GM18870 (cell line): ENCODE results near the gene COL6A3.

Experiments
- ATAC-seq: cut with Tn5 transposase; IDR thresholded peaks from one replicate; pipeline ENCODE4 v1.9.1; 2021; ENCODE audit warnings: moderate library complexity; ENCODE audit not compliant: unreplicated experiment

The COL6A3 gene, protein sequence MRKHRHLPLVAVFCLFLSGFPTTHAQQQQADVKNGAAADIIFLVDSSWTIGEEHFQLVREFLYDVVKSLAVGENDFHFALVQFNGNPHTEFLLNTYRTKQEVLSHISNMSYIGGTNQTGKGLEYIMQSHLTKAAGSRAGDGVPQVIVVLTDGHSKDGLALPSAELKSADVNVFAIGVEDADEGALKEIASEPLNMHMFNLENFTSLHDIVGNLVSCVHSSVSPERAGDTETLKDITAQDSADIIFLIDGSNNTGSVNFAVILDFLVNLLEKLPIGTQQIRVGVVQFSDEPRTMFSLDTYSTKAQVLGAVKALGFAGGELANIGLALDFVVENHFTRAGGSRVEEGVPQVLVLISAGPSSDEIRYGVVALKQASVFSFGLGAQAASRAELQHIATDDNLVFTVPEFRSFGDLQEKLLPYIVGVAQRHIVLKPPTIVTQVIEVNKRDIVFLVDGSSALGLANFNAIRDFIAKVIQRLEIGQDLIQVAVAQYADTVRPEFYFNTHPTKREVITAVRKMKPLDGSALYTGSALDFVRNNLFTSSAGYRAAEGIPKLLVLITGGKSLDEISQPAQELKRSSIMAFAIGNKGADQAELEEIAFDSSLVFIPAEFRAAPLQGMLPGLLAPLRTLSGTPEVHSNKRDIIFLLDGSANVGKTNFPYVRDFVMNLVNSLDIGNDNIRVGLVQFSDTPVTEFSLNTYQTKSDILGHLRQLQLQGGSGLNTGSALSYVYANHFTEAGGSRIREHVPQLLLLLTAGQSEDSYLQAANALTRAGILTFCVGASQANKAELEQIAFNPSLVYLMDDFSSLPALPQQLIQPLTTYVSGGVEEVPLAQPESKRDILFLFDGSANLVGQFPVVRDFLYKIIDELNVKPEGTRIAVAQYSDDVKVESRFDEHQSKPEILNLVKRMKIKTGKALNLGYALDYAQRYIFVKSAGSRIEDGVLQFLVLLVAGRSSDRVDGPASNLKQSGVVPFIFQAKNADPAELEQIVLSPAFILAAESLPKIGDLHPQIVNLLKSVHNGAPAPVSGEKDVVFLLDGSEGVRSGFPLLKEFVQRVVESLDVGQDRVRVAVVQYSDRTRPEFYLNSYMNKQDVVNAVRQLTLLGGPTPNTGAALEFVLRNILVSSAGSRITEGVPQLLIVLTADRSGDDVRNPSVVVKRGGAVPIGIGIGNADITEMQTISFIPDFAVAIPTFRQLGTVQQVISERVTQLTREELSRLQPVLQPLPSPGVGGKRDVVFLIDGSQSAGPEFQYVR (N-terminal part only)

DNA sequence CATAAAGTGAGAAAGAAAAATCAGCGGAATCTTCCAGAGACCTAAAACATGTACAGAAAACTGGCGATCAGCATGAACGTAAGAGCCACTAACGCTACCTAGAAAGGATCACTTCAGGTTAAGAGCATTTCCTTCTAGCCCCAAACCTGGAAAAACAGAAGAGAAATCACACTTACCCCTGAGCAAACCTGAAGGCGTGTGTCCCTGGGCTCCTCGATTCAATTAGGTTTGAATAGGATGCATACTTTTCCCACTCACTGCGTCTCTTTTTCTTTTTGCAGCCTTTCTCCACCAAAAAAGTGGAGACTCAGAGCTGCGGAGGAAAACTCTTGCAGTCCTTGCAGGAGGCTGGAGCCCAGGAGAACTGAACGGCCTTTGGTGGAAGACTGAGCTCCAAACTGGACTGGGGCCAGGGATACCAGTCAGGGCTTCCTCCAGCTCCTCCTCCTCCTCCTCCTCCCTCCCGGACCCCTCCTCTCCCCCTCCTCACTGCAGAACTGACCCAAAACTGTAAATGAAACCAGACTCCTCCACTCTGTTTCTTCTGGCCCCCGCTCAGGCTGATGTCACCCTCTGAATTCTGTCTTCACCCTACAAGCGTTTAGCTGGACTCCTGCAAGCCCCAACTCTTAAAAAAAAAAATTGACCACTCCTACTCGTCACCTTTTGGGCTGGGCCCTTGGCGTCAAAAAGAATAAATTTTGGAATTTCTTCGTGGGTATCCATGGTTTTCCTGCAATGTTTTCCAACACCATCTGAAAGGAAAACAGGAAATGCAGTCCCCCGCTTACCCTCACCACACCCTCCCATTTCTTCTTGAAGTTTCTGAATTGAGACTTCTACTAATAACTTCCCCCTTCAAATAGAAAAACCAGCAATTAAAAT, at the start of gene COL6A3:
TSS of gene COL6A3 (minus strand) at position 388 of the 885 bp plus-strand sequence. CDS start 17,347 bp downstream, outside the sequence.
- ATAC-seq = no peak

DNA sequence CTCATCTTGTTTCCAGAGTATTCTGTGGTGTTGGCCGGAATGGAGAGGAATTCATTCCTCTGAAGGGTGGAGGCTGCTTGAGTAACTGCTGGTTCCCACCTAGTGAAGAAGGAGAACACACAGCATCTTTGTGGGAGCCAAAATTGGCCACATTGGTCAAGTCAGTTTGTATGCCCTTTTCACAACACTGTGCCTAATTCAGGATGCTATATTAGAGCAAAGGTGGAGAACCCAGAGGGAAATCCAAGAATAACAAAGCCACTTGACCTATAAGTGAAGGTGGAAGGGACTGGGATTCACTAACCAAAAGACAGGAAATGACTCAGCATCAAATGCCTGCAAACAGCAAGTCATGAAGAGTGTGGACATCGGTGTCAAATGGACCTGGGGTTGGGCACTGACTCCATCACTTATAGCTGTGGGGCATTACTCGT, 45.8 kb upstream of the COL6A3 start:
- ATAC-seq = no peak

DNA sequence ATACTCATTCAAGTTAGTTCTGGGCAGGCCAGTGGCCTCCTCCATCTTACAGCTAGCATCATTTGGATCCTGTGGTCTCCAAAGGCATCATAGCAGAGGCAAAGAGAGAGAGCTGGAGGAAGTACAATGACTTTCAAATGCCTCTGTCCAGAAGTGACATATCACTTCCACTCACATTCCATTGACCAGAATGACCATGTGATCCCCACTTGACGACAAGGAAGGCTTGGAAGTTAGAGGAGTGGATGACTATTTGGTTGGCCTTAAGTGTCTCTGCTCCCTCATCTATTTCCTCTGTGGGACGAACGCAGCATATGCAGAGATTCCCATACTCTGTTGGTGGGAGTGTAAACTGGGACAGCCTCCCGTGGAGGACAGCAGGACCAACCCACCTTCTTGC, 45.3 kb upstream of the COL6A3 start:
- no peak for ATAC-seq

DNA sequence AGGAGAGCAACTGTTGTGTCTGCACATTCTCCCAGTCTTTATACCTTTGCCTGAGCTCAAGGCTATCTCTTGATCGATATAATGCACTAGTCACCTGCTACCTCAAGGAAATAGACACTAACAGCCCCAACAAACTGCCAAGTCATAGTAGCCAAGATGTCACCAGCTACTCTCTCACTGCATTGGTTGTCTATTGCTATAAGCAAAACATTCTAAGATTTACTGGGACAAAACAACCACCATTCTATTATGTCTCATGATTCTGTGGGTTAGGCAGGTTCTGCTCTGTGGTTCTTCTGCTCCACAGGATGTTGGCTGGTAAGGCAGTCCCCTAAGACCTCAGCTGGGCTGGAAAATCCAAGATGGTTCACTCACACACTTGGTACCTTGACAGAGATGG, 44.6 kb upstream of the COL6A3 start:
- ATAC-seq = no peak

DNA sequence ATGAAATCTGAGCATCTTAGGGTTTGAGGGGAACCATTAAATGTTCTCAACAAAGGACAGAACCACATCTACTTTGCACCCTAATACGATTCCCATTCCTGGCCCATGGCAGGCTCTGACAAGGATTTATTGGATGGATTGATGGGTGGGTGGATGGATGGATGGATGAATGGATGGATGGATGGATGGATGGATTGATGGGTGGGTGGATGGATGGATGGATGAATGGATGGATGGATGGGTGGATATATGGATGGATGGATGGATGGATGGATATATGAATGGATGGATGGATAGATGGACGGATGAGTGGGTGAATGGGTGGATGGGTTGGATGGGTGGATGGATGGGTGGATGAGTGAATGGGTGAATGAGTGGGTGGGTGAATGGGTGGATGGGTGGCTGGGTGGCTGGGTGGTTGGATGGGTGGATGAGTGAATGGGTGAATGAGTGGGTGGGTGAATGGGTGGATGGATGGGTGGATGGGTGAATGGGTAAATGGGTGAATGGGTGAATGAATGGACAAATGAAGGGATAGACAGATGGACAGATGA, 43.5 kb upstream of the COL6A3 start:
- ATAC-seq = no peak

DNA sequence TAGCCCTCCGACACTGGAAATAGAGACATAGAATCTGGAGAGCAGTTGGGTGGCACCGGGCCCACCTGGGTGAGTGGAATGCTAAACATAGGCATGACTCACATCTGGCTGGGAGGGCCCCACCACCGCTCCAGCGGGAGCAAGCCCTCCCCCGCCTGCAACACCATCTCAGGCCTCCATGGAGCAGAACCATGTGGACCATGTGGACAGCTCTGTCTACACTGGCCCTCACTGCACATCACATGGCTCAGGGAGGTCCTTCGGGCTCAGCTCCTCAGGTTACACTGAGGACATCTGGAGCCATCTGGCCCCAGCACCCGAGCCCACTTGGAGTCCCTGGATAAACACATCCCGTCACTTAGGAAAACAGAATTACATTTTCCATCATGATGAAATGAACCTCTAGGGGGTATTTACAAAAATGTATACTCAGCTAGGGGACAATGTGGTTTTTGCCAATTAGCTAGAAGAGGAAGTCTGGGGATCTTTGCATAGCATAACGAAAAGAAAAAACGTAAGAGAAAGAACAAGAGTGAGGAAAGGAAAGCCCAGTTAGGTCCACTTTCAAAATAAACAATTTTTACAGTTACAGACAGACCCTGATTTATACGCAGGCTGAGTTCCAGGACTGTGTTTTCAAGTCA, 42.4 kb upstream of the COL6A3 start:
- no peak for ATAC-seq

DNA sequence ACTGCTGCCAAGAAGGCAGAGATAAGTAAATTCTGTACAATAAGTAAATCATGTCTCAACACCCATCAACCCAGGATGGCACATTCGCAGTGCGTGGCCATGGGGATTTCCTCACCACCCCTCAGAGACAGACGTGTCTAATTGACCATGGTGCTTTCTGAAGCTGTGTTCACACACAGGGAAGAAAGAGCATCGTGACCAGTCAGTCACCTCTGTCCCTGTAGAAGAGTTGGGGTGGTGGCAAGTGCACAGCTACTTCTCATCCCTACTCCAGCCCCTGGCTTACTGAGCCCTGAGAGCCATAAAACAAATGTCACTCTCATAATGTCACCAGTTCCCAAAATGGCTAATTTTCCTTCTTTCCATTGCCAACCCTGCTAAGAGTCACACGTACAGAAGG, 41.8 kb upstream of the COL6A3 start:
- no peak for ATAC-seq

DNA sequence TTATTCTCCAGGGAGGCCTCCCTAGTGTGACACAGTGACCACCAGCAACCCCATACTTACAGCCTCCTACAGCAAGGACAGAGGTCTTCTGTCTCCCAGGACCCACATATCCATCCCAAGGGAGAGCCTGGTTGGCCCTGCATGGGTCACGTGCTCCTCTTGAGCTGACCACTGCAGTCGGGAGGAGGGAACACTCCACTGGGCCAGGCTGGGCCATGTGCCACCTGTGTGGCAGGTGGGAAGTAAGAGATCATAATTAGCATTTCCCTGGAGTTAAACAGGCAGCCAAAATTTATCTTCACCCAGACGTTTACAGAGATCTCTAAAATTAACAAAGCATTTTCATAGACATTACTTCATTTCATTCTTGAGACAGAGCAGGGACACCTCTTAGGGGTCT, 39.7 kb upstream of the COL6A3 start:
- no peak for ATAC-seq

DNA sequence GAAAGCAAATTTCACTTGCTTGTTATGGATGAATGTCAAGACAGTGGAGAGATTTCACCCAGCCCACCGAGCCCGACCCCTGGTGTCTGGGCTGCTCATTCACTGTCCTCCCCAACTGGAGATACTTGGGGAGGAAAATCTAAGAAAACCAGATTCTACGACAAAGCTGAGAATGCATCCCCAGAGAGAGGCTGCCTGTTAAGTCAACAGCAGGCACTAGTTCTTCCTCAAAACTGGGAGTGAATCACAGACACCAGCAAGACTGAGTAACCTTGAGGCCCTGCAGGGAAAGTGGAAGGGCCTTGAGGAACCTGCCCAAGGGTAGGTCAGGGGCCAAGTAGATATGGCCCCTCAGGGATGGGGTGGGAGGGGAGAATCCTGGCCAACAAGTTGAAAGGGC, 38.9 kb upstream of the COL6A3 start:
- ATAC-seq = no peak

DNA sequence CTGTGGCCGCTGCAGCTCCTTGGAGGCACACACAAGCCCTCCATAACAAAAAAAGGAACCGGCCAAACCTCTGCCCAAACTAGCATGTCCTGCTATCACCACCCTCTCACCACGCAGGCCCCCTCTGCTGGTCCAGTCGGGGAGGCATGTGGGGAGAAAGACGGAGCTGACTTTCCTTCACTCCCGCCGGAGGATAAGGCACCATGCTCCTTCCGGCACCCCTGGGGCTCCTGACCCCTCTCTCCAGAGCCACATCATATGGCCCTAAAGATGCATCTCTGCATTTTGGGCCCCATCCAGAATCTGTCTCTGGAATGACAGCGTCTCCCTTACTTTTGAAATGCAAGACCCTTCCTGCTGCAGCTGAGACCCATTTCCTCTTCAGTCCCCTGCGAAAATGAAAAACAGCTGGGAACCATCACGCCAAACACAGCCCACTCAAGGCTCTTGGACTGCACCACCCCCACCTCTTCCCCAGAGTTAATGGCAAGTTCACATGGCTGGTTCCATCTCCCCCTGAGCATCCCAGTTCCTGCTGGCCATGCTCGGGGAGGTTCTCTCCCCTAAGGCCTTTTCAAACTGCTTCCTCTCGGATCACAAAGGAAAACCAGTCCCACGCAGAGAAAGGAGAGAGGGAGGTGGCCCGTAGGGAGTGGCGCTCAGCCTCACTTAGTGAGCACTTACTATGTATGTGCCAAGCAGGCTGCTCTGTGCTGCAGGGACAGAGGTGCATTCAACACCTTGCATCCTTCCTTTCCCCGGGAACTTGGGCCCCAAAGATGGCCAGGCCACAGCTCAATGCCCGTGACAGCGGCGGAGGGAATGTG, 37.9 kb upstream of the COL6A3 start:
- no peak for ATAC-seq

DNA sequence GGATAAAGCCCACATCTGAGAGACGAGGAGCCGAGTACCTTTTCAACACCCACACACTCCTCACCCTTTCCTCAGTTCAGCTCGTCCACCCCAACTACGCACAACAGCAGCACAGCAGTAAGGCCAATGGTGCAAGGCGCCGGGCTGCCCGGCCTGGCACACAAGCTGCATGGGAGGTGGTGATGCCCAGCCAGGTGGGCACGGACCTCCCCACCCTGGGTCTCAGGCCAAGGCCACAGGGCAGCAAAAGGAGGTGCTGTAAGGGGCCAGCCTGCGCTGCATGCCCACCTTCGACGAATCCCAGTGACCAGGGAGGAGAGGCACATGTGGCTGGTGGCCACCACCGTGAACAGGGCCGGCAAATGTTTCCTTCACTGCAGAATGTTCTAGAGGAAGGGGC, 36.6 kb upstream of the COL6A3 start:
- no peak for ATAC-seq

DNA sequence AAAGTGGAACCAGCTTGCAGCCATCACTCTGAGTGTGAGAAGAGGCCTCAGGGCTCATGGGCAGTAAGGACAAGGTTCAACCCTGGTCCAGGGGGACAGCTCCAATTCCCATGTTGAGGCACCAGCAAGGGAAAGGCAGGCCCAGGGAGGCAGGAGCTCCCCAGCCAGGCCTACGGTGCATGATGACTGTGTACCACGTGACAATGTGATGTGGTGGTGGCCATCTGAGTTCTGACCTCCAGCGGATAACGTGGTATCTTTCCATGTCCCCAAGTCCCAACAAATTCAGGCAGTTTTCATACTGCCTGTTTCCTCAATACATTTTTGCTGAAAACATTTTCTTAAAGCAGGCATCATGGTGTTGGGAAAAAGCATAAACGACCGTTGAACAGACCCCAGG, 36.1 kb upstream of the COL6A3 start:
- ATAC-seq = no peak

DNA sequence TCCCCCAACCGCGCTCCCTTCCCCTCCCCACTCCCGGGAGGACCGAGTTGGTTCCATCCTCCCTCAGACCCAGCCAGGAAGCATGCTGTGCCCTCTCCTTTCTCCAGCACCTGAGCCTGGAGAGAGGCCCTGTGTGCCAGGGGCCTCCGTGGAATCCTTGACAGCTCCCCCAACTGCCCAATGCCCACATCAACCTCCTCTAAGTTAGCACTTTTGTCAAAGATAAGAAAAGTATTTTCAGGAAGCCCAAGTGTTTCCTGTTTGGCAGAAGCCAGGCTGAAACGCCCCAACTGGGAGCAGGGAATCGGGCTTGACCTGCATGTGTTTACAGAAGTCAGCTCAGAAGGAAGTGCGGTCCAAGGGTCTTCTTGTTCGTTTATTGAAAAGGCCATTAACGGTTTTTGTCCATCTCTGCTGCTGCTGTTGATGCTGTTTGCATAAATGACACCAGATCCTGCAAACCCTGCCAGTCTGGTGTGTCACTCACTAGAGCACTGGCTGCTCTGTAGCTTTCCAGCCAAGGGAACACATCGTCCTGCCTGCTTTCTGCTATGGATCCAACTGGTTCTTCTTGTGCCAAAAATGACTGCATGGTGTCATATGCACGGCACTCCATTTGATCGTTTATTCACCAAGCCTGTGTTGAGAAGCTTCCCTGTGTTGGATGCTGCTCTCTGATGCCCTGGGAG, 35.4 kb upstream of the COL6A3 start:
- no peak for ATAC-seq

DNA sequence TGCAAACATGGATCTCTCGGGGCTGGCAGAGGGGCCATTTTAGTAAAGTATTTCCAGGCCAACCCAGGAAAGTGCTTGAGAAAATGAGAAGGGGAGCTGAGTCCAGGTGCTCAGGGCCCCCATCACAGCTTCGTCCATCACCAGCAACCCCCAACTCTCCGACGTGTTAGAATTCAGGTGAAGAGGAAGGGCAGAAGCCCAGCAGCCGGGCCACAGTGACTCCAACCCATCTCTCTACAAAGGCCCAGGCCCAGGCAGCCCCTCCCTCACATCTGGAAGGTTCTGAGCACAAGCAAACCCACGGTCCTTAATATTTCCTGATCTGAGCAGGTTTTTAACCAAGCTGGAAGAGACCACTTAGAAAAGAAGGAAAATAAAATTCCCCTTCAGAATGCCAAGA, 34.7 kb upstream of the COL6A3 start:
- ATAC-seq = no peak

DNA sequence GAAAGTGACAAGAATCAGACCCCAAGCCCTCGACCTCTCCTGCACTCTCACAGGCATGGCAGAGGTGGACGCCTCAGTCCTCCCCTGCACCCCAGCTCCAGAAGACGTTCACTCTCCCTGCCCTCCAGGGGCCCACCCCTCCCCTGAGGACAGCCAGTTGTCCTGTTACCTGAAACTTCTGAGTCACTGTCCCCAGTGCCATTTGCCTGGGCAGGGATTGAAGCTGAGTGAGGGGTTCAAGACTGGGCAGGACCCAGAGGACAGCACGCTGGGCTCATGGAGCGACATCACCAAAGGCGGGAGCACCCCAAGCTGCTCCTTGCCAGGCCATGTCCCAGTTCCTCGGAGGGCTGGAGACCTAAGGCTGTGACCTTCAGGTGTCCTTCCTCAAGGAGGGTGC, 34.2 kb upstream of the COL6A3 start:
- ATAC-seq = no peak

DNA sequence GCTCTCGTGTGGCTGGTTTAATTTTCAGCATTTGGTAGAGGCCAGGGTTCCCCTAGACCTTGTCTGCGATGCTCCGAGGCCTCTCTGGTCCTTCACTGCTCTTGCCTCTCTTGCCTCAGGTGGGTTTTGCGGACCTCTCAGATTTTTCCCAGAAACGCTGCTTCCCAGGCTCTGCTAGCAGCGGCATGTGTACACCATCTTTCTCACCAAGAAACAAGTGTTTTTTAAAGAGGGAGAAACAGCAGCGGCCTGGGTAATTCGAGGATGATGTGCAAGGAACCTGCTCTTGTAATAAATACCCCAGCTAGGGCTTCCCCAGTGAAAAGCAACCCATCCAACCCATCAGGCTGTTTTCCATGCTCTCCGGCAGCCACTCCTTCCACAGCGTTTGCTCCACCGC, 33.5 kb upstream of the COL6A3 start:
- no peak for ATAC-seq

DNA sequence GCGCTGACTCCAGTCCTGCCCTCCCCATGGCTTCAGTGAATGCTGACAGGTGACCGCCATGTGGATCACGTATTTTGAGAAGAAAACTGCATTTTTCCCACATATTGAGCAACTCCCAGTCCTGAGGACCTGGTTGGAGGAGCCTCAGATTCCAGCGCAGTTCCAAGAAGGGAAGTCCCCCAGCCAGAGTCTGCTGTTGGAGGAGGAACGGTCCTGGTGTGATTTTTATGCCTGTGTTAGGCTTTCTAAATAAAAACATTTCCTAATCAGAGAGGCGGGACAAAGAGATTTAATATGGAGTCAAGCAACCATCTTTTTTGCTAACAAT, 32.3 kb upstream of the COL6A3 start:
- ATAC-seq = no peak

DNA sequence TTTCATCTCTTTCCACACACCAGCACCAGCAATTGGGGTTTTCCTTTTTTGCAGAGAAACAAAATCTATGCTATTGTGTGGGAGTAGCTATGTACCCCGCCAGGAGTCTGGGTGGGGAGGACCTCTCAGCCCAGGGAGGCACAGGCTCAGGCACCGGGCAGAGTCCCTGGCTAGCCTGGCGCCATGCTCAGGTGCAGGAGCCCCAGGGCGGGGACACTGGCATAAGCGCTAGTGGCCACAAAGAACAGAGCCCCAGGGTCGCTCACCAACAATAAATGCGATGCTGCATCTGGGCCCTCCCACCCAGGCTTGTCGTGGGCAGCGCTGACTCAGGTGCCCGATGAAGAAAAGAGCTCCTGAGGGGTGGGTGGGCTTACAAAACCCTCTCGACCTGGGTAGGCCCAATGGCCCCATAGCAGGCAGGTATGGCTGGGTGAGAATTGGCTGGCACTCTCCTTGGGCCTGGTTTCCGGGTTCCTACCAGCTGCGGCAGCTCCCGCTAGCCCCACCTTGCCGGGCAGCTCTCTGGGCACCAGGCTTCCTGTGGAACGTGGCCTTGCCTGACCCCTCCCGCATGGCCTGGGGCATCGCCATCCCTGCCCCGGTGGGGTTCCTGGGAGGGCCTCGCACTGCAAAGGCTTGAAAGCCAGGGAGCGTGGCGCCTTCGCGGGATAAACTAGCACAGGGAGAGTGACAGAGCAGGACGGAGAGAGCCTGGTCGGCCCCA, 31.8 kb upstream of the COL6A3 start:
- ATAC-seq = no peak
